Renal cortex interstitium (tissue), 11 donors: ENCODE results near the gene ASIC3. TPM values are rescaled to one million over a fixed set of nuclear protein-coding genes. Genes with fewer than 3 reads are reported as not detected.
A peak's percentile ranks its signal among the peaks of the same experiment; 100 is the strongest.
"Not testable (repeated sequence)": the region's sequence is repeated elsewhere in the genome, so short reads cannot be mapped to it uniquely, and the experiment has no call there.

Source experiments
- DNase-seq, 11 donors: peaks; one replicate each; pipeline ENCODE4 v3.0.0-alpha.2; 2013; ENCODE audit warnings: low read depth in 9 of 11, low spot score in 4 of 11; ENCODE audit errors: extremely low read depth in 1 of 11
- polyA plus RNA-seq, 3 donors: library from polyadenylated mRNA; unstranded; fragments of 120-200 nt; gene quantifications; one replicate each; pipeline ENCODE4 v1.2.1, GENCODE V29; 2013; ENCODE audit not compliant: insufficient read length in 3 of 3

Gene ASIC3
- polyA plus RNA-seq, 3 donors: 1.3 to 2.5 (median 2.3) TPM

- peak; percentile 98 to 100 (median 99) for DNase-seq
Observed at GRCh38 chr7:151028131-151028947, 20.0 kb upstream of the ASIC3 start, which contains the start of gene ABCB8. ABCB8 (plus strand) TSS chr7:151028450; CDS start chr7:151028516, 66 bp downstream.

GRCh38 chr7:151028948-151029501, 19.3 kb upstream of the ASIC3 start:
- DNase-seq: no peak

- no peak for DNase-seq
Observed at GRCh38 chr7:151031011-151031410, 17.3 kb upstream of the ASIC3 start.

DNA sequence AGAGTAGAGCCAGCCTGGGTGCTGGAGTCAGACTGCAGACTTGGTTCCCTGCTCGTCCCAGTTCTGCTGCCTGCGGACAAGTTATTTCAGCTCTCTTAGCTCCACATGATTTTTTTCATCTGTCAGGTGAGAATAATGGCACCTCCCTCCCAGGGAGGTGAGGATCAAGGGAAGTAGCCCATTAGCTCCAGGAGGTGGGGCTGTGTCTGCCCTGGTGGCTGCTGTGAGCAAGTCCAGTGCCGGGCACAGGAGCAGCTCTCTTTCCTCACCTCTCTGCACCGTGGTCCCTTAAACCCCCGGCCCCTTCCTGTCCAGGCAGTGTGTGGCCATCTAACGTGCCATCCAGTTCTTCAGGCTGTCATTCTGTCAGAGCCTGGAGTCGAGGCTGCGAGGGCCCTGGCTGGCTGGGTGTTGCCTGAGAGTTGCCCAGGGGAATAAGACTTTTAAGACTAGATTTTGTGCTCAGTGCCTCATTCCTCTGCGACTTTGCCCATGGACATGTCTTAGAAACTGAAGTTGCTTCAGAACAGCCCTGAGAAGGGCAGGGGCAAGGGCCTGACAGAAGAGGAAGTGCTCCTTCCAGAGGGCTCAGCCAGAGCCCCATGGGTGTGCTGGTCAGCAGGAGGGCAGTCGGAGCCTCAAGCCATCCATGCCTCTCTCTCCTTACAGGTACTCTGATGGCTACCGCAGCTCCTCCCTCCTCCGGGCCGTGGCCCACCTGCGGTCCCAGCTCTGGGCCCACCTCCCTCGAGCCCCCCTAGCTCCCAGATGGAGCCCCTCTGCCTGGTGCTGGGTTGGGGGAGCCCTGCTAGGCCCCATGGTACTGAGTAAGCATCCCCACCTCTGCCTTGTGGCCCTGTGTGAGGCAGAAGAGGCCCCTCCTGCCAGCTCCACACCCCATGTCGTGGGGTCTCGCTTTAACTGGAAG, 15.1 kb upstream of the ASIC3 start:
- no peak for DNase-seq

- no peak for DNase-seq
Observed at GRCh38 chr7:151033864-151034249, 14.5 kb upstream of the ASIC3 start.

DNA sequence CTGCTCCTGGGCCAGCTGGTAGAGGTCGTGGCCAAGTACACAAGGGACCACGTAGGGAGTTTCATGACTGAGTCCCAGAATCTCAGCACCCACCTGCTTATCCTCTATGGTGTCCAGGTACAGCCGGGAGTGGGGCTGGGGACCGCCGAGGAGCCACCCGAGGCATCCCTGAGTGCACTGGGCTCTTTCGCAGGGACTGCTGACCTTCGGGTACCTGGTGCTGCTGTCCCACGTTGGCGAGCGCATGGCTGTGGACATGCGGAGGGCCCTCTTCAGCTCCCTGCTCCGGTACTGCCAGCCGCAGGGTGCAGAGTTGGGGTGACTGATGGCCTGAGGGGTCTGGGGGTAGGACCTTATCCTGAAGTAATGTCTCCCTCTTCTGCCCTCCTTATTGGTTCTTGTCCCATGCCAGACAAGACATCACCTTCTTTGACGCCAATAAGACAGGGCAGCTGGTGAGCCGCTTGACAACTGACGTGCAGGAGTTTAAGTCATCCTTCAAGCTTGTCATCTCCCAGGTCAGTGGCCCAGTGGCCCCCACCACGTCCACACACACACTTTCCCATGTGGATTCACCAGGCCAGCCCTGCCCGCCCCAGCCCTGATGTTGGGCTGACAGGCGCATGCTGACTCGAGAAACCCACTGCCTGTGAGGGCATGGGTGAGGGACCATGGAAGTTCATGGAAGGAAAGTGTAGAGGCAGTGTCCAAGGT, 13.9 kb upstream of the ASIC3 start:
- DNase-seq: no peak

DNA sequence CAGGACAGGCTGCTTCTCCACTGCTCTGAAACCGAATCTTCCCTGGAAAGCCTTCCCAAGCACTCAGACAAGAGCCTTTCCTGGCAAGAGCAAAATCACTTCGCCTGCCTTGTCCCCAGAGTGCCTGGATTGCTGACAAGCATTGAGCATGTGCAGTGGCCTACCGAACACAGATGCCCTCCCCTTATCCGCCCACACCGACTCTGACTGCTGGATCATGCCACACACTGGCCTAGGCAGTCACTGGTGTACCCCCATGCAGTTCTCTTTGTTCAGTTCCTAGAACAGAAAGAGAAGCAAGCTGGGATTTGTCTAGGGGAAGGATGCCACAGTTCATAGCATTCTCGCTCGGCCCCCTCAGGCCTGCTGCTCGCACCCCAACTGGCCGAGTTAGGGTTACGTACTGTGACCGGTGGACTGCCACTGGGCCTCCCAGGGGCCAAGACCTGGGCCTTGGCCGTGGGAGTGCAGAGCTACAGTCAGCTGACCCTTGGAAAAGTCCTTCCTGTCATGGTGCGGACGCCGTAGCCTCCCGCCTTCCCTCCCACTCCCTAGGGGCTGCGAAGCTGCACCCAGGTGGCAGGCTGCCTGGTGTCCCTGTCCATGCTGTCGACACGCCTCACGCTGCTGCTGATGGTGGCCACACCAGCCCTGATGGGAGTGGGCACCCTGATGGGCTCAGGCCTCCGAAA, 13.2 kb upstream of the ASIC3 start:
- no peak for DNase-seq

DNA sequence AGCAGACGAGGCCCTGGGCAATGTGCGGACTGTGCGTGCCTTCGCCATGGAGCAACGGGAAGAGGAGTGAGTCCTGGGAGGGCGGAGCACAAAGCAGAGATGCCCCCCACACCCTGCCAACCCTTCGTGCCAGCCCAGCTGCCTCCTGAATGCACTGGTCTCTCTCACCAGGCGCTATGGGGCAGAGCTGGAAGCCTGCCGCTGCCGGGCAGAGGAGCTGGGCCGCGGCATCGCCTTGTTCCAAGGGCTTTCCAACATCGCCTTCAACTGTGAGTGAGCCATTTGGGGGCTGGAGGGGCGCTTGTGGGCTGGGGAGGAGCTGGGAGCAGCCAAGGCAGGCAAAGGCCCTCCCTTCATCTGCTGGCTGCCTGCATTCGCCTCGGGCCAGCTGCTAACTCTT, 12.4 kb upstream of the ASIC3 start:
- DNase-seq: no peak

DNA sequence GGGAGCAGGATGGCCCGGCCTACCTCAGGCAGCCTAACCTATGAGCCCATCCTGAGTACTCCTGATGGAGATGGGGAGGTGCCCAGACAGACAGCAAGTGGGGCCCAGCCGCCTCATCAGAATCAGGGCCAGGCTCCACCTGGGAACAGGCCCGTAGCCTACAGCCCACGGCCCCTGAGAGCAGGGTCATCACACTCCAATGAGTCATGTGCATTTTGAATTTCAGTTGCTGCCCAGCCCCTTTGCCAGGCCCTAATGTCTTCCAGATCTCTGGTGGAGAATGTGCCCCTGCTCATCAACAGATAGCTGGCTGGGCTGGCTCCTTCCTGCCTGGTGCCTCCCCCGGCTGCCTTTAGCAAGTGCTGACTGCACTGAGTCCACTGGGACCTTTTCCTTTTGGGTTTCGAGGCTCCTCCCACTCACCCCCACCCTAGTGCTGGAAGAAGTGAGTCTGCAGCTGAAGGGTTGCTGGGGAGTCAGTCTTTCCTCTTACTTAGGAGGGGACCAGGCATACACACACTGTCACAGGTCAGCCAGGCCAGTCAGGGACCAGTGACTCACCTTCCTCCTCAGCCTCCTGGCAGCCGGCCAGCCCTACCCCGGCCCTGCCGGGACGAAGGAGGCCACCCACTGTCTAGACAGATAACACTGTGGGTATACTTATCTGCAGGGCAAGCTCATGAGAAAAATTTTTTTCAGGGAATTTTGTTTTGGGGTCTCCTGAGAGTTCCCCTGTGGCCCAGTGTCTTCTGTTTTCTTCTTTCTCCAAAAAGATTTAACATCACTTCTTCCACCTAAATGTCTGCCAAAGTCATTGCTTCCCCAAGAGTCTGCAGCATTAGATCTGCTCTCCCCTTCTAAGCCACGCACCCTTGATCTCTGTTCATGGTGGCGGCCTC, 9.1 kb upstream of the ASIC3 start:
- no peak for DNase-seq

GRCh38 chr7:151039850-151040548, 8.3 kb upstream of the ASIC3 start:
- no peak for DNase-seq

DNA sequence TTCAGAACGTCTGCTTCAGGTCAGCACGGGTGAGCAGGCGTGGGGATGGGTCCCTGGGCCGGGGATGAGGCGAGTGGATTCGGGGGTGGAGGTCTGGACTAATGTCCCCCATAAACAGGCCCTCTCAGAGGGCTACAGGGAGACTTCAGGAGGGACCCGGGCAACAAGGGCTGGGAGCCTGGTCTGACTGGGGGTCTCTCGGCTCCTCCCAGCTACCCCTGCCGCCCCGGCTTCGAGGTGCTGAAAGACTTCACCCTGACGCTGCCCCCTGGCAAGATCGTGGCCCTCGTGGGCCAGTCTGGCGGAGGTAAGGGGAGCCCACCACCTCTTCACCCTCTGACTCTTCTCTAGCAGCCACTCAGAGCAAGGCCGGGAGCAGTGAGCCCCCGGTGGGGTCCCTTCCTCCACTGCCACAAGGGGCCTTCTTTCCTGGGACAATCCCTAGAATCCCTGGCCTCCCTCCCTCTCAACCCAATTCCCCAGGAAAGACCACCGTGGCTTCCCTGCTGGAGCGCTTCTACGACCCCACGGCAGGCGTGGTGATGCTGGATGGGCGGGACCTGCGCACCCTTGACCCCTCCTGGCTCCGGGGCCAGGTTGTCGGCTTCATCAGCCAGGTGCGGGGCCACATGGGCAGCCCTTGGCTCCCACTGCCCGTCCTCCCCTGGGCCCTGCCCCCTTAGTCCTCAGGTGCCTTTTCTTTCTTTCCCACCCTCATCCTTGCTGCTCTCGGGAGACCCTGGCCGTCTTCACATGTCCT, 7.5 kb upstream of the ASIC3 start:
- no peak for DNase-seq

GRCh38 chr7:151043449-151043848, 4.9 kb upstream of the ASIC3 start:
- not testable (repeated sequence) for DNase-seq

- DNase-seq: no peak
Observed at GRCh38 chr7:151043959-151044358, 4.4 kb upstream of the ASIC3 start.

GRCh38 chr7:151045262-151045661, 3.1 kb upstream of the ASIC3 start:
- no peak for DNase-seq

GRCh38 chr7:151045967-151046366, 2.4 kb upstream of the ASIC3 start:
- no peak for DNase-seq
